ENCODE data around the gene EFHD2.

EFHD2 gene, protein sequence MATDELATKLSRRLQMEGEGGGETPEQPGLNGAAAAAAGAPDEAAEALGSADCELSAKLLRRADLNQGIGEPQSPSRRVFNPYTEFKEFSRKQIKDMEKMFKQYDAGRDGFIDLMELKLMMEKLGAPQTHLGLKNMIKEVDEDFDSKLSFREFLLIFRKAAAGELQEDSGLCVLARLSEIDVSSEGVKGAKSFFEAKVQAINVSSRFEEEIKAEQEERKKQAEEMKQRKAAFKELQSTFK

DNA sequence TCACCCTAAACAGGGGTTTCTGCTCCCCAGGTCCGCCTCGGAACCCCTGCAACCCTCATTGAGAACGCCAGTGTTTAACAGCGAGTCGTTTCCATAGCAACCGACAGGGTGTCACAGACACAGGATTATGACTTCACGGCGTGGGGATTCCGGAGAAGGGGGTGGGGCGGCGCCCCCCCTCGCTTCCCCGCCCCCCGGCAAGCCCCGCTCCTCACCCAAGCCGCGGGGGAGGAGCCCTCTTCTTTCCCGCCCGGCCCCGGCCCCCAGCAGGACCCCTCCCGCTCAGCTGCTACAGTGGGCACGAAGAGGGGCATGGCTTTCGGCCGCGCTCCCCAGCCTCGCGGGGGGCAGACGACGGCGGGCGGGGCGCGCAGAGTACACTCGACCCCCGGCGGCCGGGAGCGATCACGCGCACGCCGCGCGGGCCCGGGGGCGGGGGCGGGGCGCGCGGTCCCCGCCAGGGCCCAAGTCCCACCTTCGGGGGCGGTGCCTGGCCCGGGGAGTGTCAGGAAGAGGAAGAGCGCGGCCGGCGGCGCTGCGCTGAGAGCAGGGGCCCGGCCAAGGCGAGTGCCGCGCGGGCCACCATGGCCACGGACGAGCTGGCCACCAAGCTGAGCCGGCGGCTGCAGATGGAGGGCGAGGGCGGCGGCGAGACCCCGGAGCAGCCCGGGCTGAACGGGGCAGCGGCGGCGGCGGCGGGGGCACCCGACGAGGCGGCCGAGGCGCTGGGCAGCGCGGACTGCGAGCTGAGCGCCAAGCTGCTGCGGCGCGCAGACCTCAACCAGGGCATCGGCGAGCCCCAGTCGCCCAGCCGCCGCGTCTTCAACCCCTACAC, at the start of gene EFHD2:
Gene EFHD2 (plus strand): TSS at position 501 of the 835 bp plus-strand sequence. CDS start 84 bp downstream, at position 585.
- Histone ChIP-seq H3K27ac (ENCODE audit: low read depth, low read length) (peak within 1 kb of the TSS; percentile 81), H3K36me3 (ENCODE audit: insufficient read depth, low read length) (no peaks in the 10 kb centered on the region), H3K27me3 (ENCODE audit: control insufficient read depth in 1 of 2, insufficient read depth in 2 of 2, low read length in 2 of 2) (no peaks in the 10 kb centered on the region), H3K9ac (ENCODE audit: low read length) (peak within 1 kb of the TSS; percentile 89), H3K9me3 (ENCODE audit: low read length) (no peaks in the 10 kb centered on the region), H3K4me3 (ENCODE audit: low read depth in 1 of 2, low read length in 2 of 2) (peak within 1 kb of the TSS; percentile 75 to 92), H3K4me1 (ENCODE audit: insufficient read depth, low read length) (peaks cover 48% of the 10 kb centered on the region)

DNA sequence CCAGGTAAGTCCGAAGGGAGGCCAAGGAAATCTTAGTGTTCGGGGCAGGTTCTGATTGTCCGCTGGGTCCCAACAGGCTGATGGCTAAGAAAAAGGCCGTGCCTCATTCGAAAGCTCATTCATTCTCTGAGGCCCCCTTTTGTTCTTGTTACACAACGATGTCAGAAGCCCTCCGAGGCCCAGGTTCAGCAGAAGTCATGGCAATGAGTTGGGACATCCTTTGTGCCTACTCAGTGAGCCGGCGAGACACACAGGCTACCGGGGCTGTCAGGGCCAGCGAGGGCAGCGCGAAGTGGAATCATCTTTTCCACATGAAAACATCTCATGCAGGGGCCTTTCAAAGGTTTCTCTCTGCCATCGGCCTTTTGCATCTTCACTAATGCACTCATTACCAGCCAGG, 49.0 kb upstream of the EFHD2 start:
- H3K4me1 ChIP-seq (ENCODE audit: insufficient read depth, low read length): no peaks in the 10 kb centered on the region
- H3K9ac ChIP-seq (ENCODE audit: low read length): no peak overlapping the region
- no peaks in the 10 kb centered on the region for H3K36me3 ChIP-seq (ENCODE audit: insufficient read depth, low read length)
- no peak overlapping the region for H3K4me3 ChIP-seq (ENCODE audit: low read depth in 1 of 2, low read length in 2 of 2)
- no peak overlapping the region for H3K27ac ChIP-seq (ENCODE audit: low read depth, low read length)
- H3K27me3 ChIP-seq (ENCODE audit: control insufficient read depth in 1 of 2, insufficient read depth in 2 of 2, low read length in 2 of 2): no peaks in the 10 kb centered on the region
- H3K9me3 ChIP-seq (ENCODE audit: low read length): no peaks in the 10 kb centered on the region

DNA sequence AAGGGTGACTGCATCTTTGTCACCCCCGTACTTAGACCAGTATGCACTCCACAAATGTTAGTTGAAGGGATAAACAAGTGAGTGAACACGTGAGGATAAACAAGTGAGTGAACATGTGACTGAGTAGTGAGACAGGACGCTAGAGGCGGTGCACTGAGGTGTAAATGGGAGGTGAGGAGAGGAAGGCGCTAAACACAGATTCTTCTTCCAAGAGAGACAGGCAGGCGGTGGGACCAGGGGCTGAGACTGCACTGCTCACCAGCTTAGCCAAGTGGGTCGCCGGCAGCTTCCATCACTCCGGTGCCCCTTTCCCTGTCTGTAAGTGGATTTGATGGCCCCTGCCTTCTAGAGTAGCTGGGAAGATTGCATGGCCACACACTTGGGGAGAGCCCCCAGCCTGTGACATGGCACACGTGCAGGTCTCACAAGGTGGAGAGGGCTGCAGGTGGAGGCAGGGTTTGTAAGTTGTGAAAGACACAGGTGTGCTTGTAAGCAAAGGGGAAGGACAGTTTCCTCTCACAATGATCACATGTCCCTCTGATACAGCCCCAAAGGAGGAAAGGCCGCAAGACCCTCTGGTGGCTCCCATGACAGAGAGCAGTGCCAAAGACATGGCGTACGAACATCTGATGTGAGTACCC, 47.5 kb upstream of the EFHD2 start:
- H3K27ac ChIP-seq (ENCODE audit: low read depth, low read length): no peak overlapping the region
- H3K9me3 ChIP-seq (ENCODE audit: low read length): no peaks in the 10 kb centered on the region
- no peak overlapping the region for H3K4me3 ChIP-seq (ENCODE audit: low read depth in 1 of 2, low read length in 2 of 2)
- H3K4me1 ChIP-seq (ENCODE audit: insufficient read depth, low read length): no peaks in the 10 kb centered on the region
- no peak overlapping the region for H3K9ac ChIP-seq (ENCODE audit: low read length)
- no peaks in the 10 kb centered on the region for H3K27me3 ChIP-seq (ENCODE audit: control insufficient read depth in 1 of 2, insufficient read depth in 2 of 2, low read length in 2 of 2)
- H3K36me3 ChIP-seq (ENCODE audit: insufficient read depth, low read length): no peaks in the 10 kb centered on the region

DNA sequence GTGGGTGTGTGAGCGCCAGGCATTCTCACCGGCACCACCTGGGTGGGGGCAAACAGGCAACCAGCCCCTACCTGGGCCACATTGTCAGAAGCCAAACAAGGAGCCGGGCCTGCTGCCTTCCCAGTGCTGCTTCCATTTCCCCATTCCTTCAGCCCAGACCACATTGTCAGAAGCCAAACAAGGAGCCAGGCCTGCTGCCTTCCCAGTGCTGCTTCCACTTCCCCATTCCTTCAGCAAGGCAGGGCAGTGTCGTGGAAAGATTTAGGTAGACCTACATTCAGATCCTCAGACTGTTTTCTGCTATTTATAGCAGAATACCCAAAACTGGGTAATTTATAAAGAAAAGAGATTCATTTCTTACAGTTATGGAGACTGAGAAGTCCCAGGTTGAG, 47.0 kb upstream of the EFHD2 start:
- H3K27ac ChIP-seq (ENCODE audit: low read depth, low read length): no peak overlapping the region
- H3K4me1 ChIP-seq (ENCODE audit: insufficient read depth, low read length): no peaks in the 10 kb centered on the region
- H3K9ac ChIP-seq (ENCODE audit: low read length): no peak overlapping the region
- no peaks in the 10 kb centered on the region for H3K36me3 ChIP-seq (ENCODE audit: insufficient read depth, low read length)
- no peaks in the 10 kb centered on the region for H3K27me3 ChIP-seq (ENCODE audit: control insufficient read depth in 1 of 2, insufficient read depth in 2 of 2, low read length in 2 of 2)
- no peak overlapping the region for H3K4me3 ChIP-seq (ENCODE audit: low read depth in 1 of 2, low read length in 2 of 2)
- H3K9me3 ChIP-seq (ENCODE audit: low read length): no peaks in the 10 kb centered on the region

DNA sequence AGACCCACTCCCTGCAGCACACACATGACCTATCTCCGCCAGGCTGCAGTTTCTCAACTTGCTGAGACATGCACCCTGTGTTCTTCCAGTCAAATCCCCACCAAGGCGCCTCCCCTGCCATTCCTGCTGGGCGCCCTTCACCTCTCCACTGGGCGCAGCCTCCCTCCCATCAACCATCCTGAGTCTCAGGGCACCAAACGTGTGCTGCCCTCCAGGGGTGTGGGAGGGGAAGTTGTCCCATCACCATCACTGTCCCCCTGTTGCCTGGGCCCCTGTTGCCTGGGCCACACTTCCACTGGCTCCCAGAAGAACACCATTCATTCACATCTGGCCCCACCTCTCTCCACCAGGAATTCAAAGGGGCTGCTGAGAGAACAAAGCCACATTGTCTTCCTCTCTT, 44.9 kb upstream of the EFHD2 start:
- no peaks in the 10 kb centered on the region for H3K4me1 ChIP-seq (ENCODE audit: insufficient read depth, low read length)
- H3K9me3 ChIP-seq (ENCODE audit: low read length): no peaks in the 10 kb centered on the region
- no peaks in the 10 kb centered on the region for H3K27me3 ChIP-seq (ENCODE audit: control insufficient read depth in 1 of 2, insufficient read depth in 2 of 2, low read length in 2 of 2)
- H3K27ac ChIP-seq (ENCODE audit: low read depth, low read length): no peak overlapping the region
- H3K36me3 ChIP-seq (ENCODE audit: insufficient read depth, low read length): no peaks in the 10 kb centered on the region
- H3K4me3 ChIP-seq (ENCODE audit: low read depth in 1 of 2, low read length in 2 of 2): no peak overlapping the region
- H3K9ac ChIP-seq (ENCODE audit: low read length): no peak overlapping the region

DNA sequence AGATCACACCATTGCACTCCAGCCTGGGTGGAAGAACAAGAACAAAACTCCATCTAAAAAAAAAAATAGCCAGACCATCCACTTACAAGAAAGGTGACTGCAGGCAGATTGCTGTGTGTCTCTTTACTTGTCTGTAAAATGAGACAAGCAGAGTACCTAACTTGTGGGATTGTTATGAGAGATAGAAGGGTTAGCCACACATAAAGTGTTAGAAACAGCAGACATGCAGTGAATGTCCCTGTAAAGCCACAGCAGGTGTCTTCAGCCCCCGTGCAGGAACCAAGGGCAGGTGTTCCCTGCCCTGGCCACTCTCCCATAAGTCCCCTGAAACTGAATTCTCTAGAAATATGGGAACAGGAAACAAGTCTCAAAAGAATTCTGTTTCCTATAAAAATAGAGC, 40.8 kb upstream of the EFHD2 start:
- H3K4me1 ChIP-seq (ENCODE audit: insufficient read depth, low read length): peaks cover 17% of the 10 kb centered on the region
- no peak overlapping the region for H3K9ac ChIP-seq (ENCODE audit: low read length)
- no peaks in the 10 kb centered on the region for H3K27me3 ChIP-seq (ENCODE audit: control insufficient read depth in 1 of 2, insufficient read depth in 2 of 2, low read length in 2 of 2)
- no peaks in the 10 kb centered on the region for H3K36me3 ChIP-seq (ENCODE audit: insufficient read depth, low read length)
- H3K27ac ChIP-seq (ENCODE audit: low read depth, low read length): no peak overlapping the region
- no peaks in the 10 kb centered on the region for H3K9me3 ChIP-seq (ENCODE audit: low read length)
- no peak overlapping the region for H3K4me3 ChIP-seq (ENCODE audit: low read depth in 1 of 2, low read length in 2 of 2)

DNA sequence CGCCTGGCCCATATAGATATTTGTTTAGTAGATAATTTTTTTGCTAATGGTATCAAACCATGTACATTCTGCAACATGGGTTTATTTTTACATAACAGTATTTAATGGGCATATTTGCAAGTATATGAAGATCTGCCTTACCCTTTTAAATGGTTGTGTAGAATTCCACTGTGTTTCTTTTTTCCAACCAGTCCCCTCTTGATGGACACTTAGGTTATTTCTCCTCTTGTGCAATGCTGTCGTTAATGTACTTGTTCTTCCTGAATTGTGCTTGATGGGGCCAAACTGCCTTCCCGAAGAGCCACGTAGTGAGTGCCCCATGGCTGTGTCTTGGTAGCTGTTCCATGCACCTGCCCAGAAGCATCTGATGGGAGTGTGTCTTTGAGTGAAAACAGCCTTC, 39.4 kb upstream of the EFHD2 start:
- H3K9me3 ChIP-seq (ENCODE audit: low read length): no peaks in the 10 kb centered on the region
- H3K9ac ChIP-seq (ENCODE audit: low read length): peak overlapping the region; percentile 34
- H3K4me1 ChIP-seq (ENCODE audit: insufficient read depth, low read length): peaks cover 17% of the 10 kb centered on the region
- no peaks in the 10 kb centered on the region for H3K27me3 ChIP-seq (ENCODE audit: control insufficient read depth in 1 of 2, insufficient read depth in 2 of 2, low read length in 2 of 2)
- no peak overlapping the region for H3K4me3 ChIP-seq (ENCODE audit: low read depth in 1 of 2, low read length in 2 of 2)
- H3K36me3 ChIP-seq (ENCODE audit: insufficient read depth, low read length): no peaks in the 10 kb centered on the region
- peak overlapping the region; percentile 21 for H3K27ac ChIP-seq (ENCODE audit: low read depth, low read length)

DNA sequence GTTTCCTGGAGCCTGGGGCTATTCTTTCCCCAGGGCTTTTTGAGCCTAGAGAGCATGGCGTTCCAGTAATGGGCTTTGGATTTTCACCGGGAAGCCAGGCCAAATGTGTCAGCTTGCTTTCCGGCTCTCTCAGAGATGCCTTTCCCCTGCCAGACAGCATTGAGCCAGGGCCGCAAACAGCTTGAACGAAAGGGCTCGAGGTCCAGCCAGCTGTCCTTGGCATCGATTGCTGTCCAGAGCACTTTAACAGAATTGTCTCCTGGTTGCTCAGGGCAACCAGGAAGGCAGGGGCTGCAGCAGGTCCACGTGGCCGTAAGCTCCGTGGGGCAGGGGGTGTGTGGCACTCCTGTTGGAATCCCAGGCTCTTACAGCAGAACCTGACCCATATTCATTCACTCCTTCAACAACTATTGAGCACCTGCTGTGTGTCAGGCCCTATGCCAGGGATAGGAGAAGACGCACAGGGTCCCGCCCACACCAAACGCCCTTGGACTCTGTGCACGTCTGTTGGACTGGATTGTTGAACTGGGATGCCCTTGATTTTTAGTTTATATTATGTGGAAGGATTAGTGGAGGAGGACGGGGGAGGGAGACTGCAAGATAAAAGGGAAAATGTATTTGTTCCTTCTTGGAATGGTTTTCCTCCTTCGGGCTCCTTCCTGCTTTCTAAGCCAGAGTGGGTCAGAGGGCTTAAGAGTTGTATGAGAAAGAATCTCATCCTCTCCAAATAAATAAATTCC, 38.7 kb upstream of the EFHD2 start:
- peaks cover 17% of the 10 kb centered on the region for H3K4me1 ChIP-seq (ENCODE audit: insufficient read depth, low read length)
- no peaks in the 10 kb centered on the region for H3K9me3 ChIP-seq (ENCODE audit: low read length)
- H3K4me3 ChIP-seq (ENCODE audit: low read depth in 1 of 2, low read length in 2 of 2): no peak overlapping the region
- H3K27ac ChIP-seq (ENCODE audit: low read depth, low read length): peak overlapping the region; percentile 21
- H3K27me3 ChIP-seq (ENCODE audit: control insufficient read depth in 1 of 2, insufficient read depth in 2 of 2, low read length in 2 of 2): no peaks in the 10 kb centered on the region
- no peaks in the 10 kb centered on the region for H3K36me3 ChIP-seq (ENCODE audit: insufficient read depth, low read length)
- peak overlapping the region; percentile 34 for H3K9ac ChIP-seq (ENCODE audit: low read length)

DNA sequence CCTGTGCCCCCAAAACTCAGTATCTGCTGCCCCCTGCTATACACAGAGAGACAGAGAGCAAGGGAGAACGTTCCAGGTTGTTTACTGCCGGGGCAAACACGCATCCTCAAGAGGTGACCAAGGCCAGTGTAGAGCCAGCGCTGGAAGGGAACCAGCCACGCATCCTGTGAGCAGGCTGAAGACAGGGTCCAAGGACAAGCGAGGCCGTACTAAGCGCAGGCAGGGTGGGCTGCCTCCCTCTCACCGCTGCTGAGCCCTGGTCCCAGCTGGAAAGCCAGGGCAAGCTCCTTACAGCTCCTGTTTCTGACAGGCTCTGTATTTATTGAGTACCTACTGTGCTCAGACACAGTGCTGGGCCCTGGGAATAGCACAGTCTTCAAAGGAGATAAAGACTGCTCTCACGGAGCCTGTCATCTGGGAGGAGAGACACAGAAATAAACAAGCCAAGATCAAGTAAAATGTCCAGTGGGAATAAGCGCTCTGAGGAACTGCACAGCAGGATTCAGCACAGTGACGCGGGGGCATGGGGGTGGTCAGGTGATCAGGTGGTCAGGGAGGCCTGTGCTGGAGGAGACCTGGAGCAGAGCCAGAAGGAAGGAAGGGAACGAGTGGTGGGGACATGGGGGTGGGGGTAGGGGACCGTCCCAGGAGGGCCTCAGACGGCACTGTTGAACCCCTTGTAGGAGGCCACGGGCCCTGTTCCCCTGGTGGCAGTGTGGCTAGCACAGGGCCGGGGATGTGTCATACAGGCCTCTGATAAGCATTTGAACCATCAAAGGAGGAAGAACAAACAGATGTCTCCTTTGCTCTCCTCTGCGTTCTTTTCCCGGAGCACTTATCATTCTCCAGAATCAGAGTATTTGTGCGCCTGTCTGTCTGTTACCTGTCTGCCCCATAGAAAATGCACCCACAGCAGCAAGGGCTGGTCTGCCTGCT, 37.8 kb upstream of the EFHD2 start:
- Histone ChIP-seq H3K27ac (ENCODE audit: low read depth, low read length) (peak overlapping the region; percentile 21), H3K9me3 (ENCODE audit: low read length) (no peaks in the 10 kb centered on the region), H3K9ac (ENCODE audit: low read length) (no peak overlapping the region)

DNA sequence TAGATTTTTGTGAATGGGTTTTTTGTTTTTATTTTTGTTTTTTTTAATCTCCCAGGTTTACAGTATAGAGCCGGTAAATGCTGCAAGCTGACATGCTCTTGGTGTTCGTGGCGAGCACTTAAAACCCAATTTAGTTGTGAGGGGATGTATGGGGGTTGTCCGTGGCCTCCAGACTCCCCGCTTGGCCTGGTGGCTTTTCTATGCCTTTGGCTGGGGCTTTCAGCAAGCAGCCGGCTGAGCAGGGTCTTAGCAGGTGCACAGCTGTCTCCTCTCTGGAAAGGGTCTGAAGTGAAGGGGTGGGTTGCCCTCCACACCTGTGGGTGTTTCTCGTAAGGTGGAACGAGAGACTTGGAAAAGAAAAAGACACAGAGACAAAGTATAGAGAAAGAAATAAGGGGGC, 31.0 kb upstream of the EFHD2 start:
- no peak overlapping the region for H3K4me3 ChIP-seq (ENCODE audit: low read depth in 1 of 2, low read length in 2 of 2)
- H3K36me3 ChIP-seq (ENCODE audit: insufficient read depth, low read length): no peaks in the 10 kb centered on the region
- no peaks in the 10 kb centered on the region for H3K27me3 ChIP-seq (ENCODE audit: control insufficient read depth in 1 of 2, insufficient read depth in 2 of 2, low read length in 2 of 2)
- H3K4me1 ChIP-seq (ENCODE audit: insufficient read depth, low read length): no peaks in the 10 kb centered on the region
- H3K9me3 ChIP-seq (ENCODE audit: low read length): no peaks in the 10 kb centered on the region
- H3K9ac ChIP-seq (ENCODE audit: low read length): no peak overlapping the region
- H3K27ac ChIP-seq (ENCODE audit: low read depth, low read length): no peak overlapping the region

More for the DNA sequence above, 37.8 kb upstream of the EFHD2 start:
- Histone ChIP-seq H3K36me3 (ENCODE audit: insufficient read depth, low read length) (no peaks in the 10 kb centered on the region), H3K27me3 (ENCODE audit: control insufficient read depth in 1 of 2, insufficient read depth in 2 of 2, low read length in 2 of 2) (no peaks in the 10 kb centered on the region), H3K4me3 (ENCODE audit: low read depth in 1 of 2, low read length in 2 of 2) (no peak overlapping the region), H3K4me1 (ENCODE audit: insufficient read depth, low read length) (peaks cover 17% of the 10 kb centered on the region)

Measured in muscle layer of colon (tissue), 2 donors.